Activated CD8-positive, alpha-beta memory T cell treated with anti-CD3 and anti-CD28 coated beads, Interleukin-2, amount 10 ng/mL, durations not matched to agents 7 days and 5 days (primary cell): Measurements from ENCODE around the gene NPPB. TPM values are rescaled to one million over a fixed set of nuclear protein-coding genes. Genes with fewer than 3 reads are reported as not detected.

Experiments used
- ATAC-seq: fragments of 150-1000 bp; cut with Tn5 transposase; one replicate; pipeline ENCODE4 v1.10.0; 2021; ENCODE audit warnings: moderate library complexity
- CTCF ChIA-PET: fragments of 350-600 bp; sonication (Branson Sonifier 250); formaldehyde crosslinking; loops from one replicate; lab custom pipeline; 2021; ENCODE audit warnings: antibody characterized with exemption; lab: Charles Lee
- DNase-seq: peaks from one replicate; pipeline ENCODE4 v3.0.0-alpha.2; 2020
- H3K27ac Mint-ChIP-seq: one replicate; pipeline ENCODE4 v1.8.0; 2021; ENCODE audit warnings: mild to moderate bottlenecking, mixed read lengths
- H3K27me3 Mint-ChIP-seq: one replicate; pipeline ENCODE4 v1.8.0; 2021; ENCODE audit warnings: mixed read lengths
- H3K36me3 Mint-ChIP-seq: one replicate; pipeline ENCODE4 v1.8.0; 2021; ENCODE audit warnings: mild to moderate bottlenecking, mixed read lengths
- H3K4me1 Mint-ChIP-seq: one replicate; pipeline ENCODE4 v1.8.0; 2021; ENCODE audit warnings: mixed read lengths
- H3K4me3 Mint-ChIP-seq: one replicate; pipeline ENCODE4 v1.8.0; 2021; ENCODE audit warnings: mild to moderate bottlenecking, moderate library complexity, mixed read lengths
- H3K9me3 Mint-ChIP-seq: one replicate; pipeline ENCODE4 v1.8.0; 2022; ENCODE audit warnings: low read depth, mixed read lengths
- total RNA-seq, 2 experiments: library from RNA; stranded (reverse); gene quantifications; one replicate each; pipeline ENCODE4 v1.2.3, GENCODE V29; 2021

The NPPB gene
- total RNA-seq, 2 experiments from 2014 or later, result not detected

DNA sequence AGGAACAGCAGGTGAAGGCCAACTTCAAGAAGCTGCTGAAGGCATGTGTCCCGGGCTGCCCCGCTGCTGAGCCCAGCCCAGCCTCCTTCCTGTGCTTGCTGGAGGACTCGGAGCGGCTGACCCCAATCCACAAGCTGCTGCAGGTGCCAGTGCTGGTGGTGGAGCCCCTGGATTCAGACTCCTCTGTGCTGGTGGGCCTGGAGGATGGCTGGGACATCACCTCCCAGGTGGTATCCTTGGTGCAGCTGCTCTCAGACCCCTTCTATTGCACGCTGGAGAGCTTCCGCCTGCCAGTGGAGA is 20.1 kb upstream of the NPPB start:
- H3K36me3 Mint-ChIP-seq, result no peaks in the 10 kb centered on the region
- H3K27me3 Mint-ChIP-seq, result peaks cover 8% of the 10 kb centered on the region
- no peak for DNase-seq
- CTCF ChIA-PET, result no interaction called here
- no peak for ATAC-seq
- H3K4me3 Mint-ChIP-seq, result no peak overlapping the region
- no peaks in the 10 kb centered on the region for H3K9me3 Mint-ChIP-seq
- H3K27ac Mint-ChIP-seq, result no peak overlapping the region
- H3K4me1 Mint-ChIP-seq, result no peaks in the 10 kb centered on the region

DNA sequence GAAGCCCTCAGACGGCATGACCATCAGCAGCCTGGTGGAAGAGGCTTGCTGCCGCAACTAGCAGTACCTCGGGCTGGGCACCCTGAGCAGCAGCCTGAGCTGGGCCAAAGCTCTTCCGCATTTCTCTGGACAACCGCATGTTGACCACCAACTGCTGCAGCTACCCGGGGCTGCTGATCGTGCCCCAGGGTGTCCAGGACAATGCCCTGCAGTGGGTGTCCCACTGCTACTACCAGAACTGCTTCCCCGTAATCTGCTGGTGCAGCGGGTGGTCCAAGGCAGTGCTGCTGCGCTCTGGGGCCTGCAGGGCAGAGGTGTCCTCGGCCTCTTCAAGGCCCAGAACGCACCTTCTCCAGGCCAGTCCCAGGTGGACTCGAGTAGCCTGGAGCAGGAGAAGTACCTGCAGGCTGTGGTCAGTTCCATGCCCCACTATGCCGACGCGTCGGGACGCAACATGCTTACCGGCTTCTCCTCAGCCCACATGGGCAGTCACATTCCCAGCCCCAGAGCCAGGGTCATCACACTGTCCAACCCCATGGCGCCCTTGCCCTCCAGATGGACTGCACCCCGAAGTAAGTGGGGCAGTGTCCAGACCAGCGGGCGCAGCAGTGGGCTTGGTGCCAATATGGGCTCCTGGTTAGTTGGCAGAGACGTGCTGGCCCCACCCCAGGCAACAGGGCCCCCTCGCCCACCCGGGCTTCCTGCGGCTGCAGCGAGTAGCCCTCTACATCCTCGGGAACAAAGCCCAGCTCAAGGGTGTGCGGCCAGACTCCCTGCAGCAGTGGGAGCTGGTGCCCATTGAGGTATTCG is 19.5 kb upstream of the NPPB start:
- DNase-seq, result no peak
- Mint-ChIP-seq H3K4me3 (no peak overlapping the region), H3K9me3 (no peaks in the 10 kb centered on the region), H3K4me1 (no peaks in the 10 kb centered on the region), H3K27me3 (peaks cover 11% of the 10 kb centered on the region), H3K27ac (no peak overlapping the region), H3K36me3 (no peaks in the 10 kb centered on the region)
- ATAC-seq, result no peak
- CTCF ChIA-PET, result interaction anchor here (0.8 to 1.0 kb wide), 2 partner anchors 40 to 93 kb away, joined by 3 read pairs; no protein-coding TSS in a partner anchor

DNA sequence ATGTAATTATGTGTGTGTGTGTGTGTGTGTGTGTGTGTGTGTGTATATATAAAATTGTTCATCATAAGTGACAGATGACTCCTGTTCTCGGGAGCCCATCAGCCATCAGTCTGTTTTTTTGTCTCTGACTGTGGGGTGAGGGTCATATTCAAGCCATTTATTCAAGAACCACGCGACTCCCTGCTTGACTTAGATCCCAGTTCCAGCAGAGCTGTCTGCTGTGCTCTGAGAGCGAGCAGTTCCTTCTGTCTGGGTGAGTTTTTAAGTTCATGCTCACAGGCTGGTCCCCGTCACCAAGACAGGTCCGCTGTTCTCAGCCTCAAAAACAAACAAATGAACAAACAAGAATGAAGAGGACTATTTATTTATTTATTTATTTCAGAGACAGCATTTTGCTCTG is 18.3 kb upstream of the NPPB start:
- no peaks in the 10 kb centered on the region for H3K9me3 Mint-ChIP-seq
- CTCF ChIA-PET, result no interaction called here
- no peak overlapping the region for H3K27ac Mint-ChIP-seq
- ATAC-seq (no peak), DNase-seq (no peak)
- H3K27me3 Mint-ChIP-seq, result peaks cover 10% of the 10 kb centered on the region
- no peaks in the 10 kb centered on the region for H3K4me1 Mint-ChIP-seq
- H3K4me3 Mint-ChIP-seq, result no peak overlapping the region
- H3K36me3 Mint-ChIP-seq, result no peaks in the 10 kb centered on the region

DNA sequence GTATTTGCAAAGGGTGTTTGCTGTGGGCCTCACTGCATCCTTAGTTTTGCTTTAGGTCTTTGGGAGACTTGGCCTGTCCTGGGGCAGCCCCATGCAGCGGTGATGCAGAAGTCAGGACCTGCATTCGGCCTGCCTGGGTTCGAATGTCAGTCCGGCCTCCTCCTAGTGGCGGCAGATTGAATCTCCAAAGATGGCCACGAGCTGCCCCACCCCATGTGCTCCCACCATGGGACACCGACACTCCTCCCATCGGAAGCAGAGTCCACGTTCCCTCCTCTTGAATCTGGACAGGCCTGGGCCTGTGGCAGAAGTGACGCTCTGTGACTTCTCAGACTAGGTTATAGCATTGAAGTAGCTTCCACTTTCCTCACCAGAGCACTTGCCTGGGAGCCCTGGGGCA is 16.3 kb upstream of the NPPB start:
- Mint-ChIP-seq H3K27me3 (peaks cover 13% of the 10 kb centered on the region), H3K4me3 (no peak overlapping the region), H3K4me1 (no peaks in the 10 kb centered on the region), H3K27ac (no peak overlapping the region), H3K36me3 (no peaks in the 10 kb centered on the region), H3K9me3 (no peaks in the 10 kb centered on the region)
- DNase-seq, result no peak
- CTCF ChIA-PET, result no interaction called here
- ATAC-seq, result no peak

DNA sequence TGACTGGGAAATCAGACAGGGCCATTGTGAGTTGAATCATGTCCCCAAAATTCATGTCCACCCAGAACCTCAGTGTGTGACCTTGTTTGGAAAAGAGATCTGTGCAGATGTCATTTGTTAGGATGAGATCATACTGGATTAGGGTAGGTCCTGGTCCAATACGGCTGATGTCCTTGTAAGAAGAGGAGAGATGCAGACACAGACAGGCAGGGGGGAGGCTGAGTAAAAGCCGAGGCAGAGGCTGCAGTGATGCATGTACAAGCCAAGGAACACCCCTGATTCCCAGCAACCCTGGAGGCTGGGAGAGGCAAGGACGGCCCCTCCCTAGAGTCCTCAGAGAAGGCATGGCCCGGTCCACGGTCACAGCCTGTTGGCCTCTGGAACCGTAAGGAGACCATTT is 15.9 kb upstream of the NPPB start:
- DNase-seq (no peak), ATAC-seq (no peak)
- Mint-ChIP-seq H3K4me1 (no peaks in the 10 kb centered on the region), H3K4me3 (no peak overlapping the region), H3K9me3 (no peaks in the 10 kb centered on the region), H3K36me3 (no peaks in the 10 kb centered on the region), H3K27ac (no peak overlapping the region), H3K27me3 (peaks cover 17% of the 10 kb centered on the region)
- CTCF ChIA-PET, result no interaction called here

DNA sequence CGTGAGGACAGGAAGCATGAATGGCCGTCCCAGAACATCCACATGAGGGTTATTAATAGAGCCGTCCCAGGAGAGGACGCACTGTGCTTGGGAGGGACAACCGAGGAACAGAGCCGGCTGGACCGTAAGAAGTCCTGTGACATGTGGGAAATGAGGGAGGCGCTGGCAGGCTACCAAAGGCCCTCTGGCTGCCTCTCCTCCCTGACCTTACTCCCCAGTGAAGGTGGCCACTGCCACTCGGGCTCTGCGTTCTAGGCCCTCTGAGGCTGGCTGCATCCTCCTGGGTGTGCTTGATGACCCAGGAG is 15.5 kb upstream of the NPPB start:
- CTCF ChIA-PET, result no interaction called here
- no peak for DNase-seq

DNA sequence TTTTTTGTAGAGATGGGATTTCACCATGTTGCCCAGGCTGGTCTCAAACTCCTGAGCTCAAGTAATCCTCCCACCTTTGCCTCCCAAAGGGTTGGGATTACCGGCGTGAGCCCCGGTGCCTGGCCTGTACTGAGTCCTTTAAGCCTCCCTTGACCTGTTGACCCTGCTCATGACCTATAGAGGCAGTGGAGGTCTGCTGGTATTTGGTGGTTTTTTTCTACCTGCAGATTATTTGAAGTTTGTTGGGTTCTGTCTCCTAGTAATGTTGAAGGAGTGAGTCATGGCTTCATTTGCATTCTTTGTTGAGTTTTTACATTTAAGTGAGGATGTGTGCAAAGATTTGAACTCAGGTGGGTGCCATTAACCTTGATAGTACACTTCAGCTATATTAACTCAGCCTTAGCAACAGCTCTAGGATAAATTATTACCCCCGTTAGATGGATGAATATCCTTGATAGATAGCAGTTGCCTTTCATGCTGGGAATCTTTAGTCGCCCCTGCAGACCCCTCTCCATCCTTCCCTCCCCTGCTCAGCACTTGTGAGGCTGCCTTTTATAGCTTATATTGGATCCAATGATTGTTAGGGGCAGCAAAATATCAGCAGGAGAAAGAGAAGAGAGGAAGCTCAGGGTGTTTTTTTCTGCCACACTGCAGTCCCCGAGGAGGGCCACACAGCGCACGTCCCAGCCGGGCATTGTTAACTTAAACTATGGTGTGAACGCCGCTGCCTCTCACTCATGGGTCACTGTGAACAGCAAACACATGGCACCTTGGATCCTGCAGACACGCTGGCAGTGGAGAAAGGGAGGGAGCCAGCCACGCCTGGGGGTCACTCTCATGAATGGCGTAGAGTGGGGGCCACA is 14.9 kb upstream of the NPPB start:
- CTCF ChIA-PET, result interaction anchor here (0.8 to 1.1 kb wide), 2 partner anchors 8 to 35 kb away, joined by 3 read pairs; no protein-coding TSS in a partner anchor

More for the DNA sequence above, 15.5 kb upstream of the NPPB start:
- Mint-ChIP-seq H3K27ac (no peak overlapping the region), H3K27me3 (peaks cover 20% of the 10 kb centered on the region), H3K4me1 (no peaks in the 10 kb centered on the region), H3K4me3 (no peak overlapping the region), H3K9me3 (no peaks in the 10 kb centered on the region), H3K36me3 (no peaks in the 10 kb centered on the region)
- no peak for ATAC-seq

DNA sequence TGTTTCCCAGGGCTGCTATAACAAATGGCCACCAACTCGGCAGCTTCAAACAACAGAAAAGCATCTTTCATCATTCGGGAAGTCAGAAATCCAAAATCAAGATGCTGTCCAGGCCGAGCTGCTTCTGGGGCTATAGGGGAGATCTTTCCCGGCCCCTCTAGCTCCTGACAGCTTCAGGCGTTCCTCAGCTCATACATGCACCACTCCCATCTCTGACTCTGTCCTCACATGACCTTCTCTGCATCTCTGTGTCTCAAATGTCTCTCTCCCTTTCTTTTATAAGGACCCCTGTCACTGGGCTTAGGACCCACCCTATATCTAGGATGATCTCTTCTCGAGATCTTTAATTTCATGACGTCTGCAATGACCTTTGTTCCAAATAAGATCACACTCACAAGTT is 13.8 kb upstream of the NPPB start:
- H3K27me3 Mint-ChIP-seq, result peaks cover 21% of the 10 kb centered on the region
- CTCF ChIA-PET, result interaction anchor here (1.1 kb wide), 1 partner anchor 34 kb away, joined by 3 read pairs; no protein-coding TSS in a partner anchor

More for the DNA sequence above, 14.9 kb upstream of the NPPB start:
- H3K27ac Mint-ChIP-seq, result no peak overlapping the region
- no peak overlapping the region for H3K4me3 Mint-ChIP-seq
- peaks cover 21% of the 10 kb centered on the region for H3K27me3 Mint-ChIP-seq
- no peaks in the 10 kb centered on the region for H3K36me3 Mint-ChIP-seq
- H3K9me3 Mint-ChIP-seq, result no peaks in the 10 kb centered on the region
- ATAC-seq, result no peak
- no peak for DNase-seq
- no peaks in the 10 kb centered on the region for H3K4me1 Mint-ChIP-seq

DNA sequence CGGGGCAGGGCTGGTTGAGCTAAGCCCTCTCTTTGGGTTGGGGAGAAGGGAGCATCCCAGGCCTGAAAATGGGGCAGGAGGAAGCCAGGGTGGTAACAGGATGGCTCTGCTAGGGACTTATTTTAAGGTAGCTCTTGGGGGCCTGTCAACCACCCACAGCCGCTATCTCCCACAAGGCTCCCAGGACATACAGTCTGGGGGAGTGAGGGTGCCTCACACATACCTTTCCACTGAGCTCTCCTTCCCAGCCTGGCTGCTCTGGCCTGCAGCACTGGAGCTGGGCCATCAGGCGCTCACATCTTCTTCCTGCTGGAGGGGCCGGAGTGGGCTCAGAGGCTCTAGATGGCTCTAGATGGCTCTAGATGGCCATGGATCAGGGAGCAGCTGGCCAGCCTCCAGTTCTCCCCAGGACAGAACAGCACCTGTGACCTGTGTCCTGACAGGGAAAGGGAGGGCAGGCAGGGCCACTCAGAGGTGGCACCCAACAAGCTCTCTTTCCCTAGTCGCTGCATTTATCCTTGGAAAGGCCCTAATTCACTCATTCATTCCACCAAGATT is 11.0 kb upstream of the NPPB start:
- DNase-seq (no peak), ATAC-seq (no peak)
- Mint-ChIP-seq H3K27me3 (peaks cover 23% of the 10 kb centered on the region), H3K4me3 (no peak overlapping the region), H3K9me3 (no peaks in the 10 kb centered on the region), H3K4me1 (no peaks in the 10 kb centered on the region), H3K27ac (no peak overlapping the region), H3K36me3 (no peaks in the 10 kb centered on the region)
- CTCF ChIA-PET, result interaction anchor here (1.2 to 1.4 kb wide), 2 partner anchors 23 to 31 kb away, joined by 3 read pairs; no protein-coding TSS in a partner anchor

More for the DNA sequence above, 13.8 kb upstream of the NPPB start:
- no peak for ATAC-seq
- H3K9me3 Mint-ChIP-seq, result no peaks in the 10 kb centered on the region
- no peak overlapping the region for H3K4me3 Mint-ChIP-seq
- no peaks in the 10 kb centered on the region for H3K4me1 Mint-ChIP-seq
- no peaks in the 10 kb centered on the region for H3K36me3 Mint-ChIP-seq
- DNase-seq, result no peak
- H3K27ac Mint-ChIP-seq, result no peak overlapping the region

DNA sequence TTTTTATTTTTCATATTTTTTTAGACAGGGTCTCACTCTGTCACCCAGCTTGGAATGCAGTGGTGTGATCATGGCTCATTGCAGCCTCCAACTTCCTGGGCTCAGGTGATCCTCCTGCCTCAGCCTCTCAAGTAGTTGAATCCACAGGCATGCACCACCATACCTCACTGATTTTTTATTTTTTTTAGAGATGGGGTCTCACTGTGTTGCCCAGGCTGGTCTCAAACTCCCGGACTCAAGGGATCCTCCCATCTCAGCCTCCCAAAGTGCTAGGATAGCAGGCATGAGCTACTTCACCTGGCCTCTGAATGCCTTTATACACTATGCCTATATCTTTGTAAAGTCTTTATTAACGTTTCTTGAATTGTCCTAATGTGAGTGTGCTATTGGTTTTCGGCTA is 10.4 kb upstream of the NPPB start:
- no peak for DNase-seq
- no peaks in the 10 kb centered on the region for H3K36me3 Mint-ChIP-seq
- no peak overlapping the region for H3K4me3 Mint-ChIP-seq
- no peak overlapping the region for H3K27ac Mint-ChIP-seq
- no peaks in the 10 kb centered on the region for H3K4me1 Mint-ChIP-seq
- CTCF ChIA-PET, result interaction anchor here (1.4 kb wide), 1 partner anchor 30 kb away, joined by 3 read pairs; no protein-coding TSS in a partner anchor
- no peak for ATAC-seq
- no peaks in the 10 kb centered on the region for H3K9me3 Mint-ChIP-seq
- peaks cover 24% of the 10 kb centered on the region for H3K27me3 Mint-ChIP-seq

DNA sequence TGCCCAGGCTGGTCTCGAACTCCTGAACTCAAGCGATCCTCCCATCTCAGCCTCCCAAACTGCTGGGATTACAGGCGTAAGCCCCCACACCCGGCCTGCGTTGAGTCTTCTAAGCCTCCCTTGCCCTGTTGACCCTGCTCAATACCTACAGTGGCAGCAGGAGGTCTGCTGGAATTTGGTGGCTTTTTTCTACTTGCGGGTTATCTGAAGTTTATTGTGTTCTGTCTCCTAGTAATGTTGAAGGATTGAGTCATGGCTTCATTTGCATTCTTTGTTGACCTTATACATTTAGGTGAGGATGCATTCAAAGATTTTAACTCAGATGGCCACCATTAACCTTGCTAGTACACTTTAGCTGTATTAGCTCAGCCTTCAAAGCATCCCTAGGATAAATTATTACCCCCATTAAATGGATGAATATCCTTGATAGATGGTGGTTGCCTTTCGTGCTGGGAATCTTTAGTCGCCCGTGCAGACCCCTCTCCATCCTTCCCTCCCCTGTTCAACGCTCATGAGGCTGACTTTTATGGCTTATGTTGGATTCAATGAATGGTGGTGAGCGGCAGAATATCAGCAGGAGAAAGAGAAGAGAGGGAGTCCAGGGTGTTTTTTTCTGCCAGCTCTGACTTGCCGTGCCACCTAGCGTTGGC is 9.7 kb upstream of the NPPB start:
- Mint-ChIP-seq H3K4me3 (no peak overlapping the region), H3K36me3 (no peaks in the 10 kb centered on the region), H3K27me3 (peaks cover 28% of the 10 kb centered on the region), H3K9me3 (no peaks in the 10 kb centered on the region), H3K4me1 (no peaks in the 10 kb centered on the region), H3K27ac (no peak overlapping the region)
- no peak for ATAC-seq
- CTCF ChIA-PET, result interaction anchor here (1.4 kb wide), 1 partner anchor 30 kb away, joined by 3 read pairs; no protein-coding TSS in a partner anchor
- DNase-seq, result no peak

DNA sequence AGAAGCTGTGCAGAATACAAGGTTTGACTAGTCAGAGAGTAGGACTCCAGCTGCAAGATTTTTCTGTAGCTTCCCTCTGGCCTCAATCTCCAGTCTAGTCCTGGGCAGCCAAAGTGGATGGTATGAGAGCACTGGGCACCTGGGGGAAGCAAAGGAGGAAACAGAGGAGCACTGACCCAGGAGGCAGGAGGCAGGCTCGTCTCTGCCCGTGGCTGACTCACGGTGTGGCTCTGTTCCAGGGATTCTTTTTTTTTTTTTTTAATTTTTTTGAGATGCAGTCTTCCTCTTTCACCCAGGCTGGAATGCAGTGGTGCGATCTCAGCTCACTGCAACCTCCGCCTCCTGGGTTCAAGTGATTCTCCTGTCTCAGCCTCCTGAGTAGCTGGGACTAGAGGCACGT is 4.1 kb upstream of the NPPB start:
- CTCF ChIA-PET, result interaction anchor here (1.4 kb wide), 1 partner anchor 24 kb away, joined by 3 read pairs; no protein-coding TSS in a partner anchor
- ATAC-seq, result no peak
- no peaks in the 10 kb centered on the region for H3K36me3 Mint-ChIP-seq

DNA sequence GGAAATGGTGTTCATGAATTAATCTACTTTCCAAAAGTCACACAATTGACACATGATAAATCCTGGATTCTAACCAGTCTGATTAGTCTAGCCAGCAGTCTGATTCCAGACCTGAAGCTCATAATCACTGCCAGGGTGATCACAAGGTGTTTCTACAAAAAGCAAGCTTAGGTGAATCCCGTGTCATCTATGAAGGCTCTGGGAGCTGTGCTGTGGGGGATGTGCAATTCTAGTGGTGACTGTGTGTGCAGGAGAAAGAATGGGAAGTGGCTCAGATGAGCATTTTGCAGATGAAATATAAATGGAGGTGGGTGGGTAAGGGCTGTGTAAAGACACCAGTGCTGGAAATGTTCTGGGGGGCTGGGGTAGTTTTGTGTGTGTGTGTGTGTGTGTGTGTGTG is 1.8 kb upstream of the NPPB start:
- no peak overlapping the region for H3K27ac Mint-ChIP-seq
- peaks cover 71% of the 10 kb centered on the region for H3K27me3 Mint-ChIP-seq
- H3K36me3 Mint-ChIP-seq, result no peaks in the 10 kb centered on the region
- ATAC-seq, result no peak
- no peak overlapping the region for H3K4me3 Mint-ChIP-seq
- no peaks in the 10 kb centered on the region for H3K9me3 Mint-ChIP-seq
- H3K4me1 Mint-ChIP-seq, result peaks cover 2% of the 10 kb centered on the region
- DNase-seq, result no peak
- CTCF ChIA-PET, result no interaction called here

More for the DNA sequence above, 4.1 kb upstream of the NPPB start:
- peaks cover 59% of the 10 kb centered on the region for H3K27me3 Mint-ChIP-seq
- H3K4me1 Mint-ChIP-seq, result no peaks in the 10 kb centered on the region
- no peaks in the 10 kb centered on the region for H3K9me3 Mint-ChIP-seq
- no peak overlapping the region for H3K27ac Mint-ChIP-seq
- DNase-seq, result no peak
- H3K4me3 Mint-ChIP-seq, result no peak overlapping the region
